HG03064 (cell line): Measurements from ENCODE around the gene LRRC36.
A peak's percentile ranks its signal among the peaks of the same experiment; 100 is the strongest.

Experiments
- ATAC-seq: cut with Tn5 transposase; IDR thresholded peaks from one replicate; pipeline ENCODE4 v1.9.1; 2021; ENCODE audit warnings: low read depth; ENCODE audit not compliant: unreplicated experiment

The LRRC36 gene, protein sequence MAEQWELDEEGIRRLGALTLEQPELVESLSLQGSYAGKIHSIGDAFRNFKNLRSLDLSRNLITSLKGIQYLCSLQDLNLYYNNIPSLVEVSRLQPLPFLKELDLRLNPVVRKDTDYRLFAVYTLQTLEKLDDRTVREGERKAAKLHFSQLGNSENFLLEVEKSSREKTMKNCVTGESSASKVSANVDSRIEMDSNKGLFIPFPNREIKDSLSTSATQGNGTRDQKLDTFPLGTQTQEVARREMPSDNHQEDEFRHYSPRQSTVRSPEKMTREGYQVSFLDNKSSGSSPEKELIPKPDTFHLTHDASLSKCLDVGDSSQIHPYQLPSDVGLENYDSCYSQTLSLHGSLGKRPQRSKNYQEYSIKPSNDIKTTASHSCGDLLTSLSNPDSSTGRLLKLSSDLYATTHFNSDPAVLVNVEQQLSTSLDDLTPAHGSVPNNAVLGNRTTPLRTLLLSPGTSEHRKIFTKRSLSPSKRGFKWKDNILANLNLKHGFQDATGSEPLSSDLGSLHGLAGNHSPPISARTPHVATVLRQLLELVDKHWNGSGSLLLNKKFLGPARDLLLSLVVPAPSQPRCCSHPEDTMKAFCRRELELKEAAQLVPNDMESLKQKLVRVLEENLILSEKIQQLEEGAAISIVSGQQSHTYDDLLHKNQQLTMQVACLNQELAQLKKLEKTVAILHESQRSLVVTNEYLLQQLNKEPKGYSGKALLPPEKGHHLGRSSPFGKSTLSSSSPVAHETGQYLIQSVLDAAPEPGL

DNA sequence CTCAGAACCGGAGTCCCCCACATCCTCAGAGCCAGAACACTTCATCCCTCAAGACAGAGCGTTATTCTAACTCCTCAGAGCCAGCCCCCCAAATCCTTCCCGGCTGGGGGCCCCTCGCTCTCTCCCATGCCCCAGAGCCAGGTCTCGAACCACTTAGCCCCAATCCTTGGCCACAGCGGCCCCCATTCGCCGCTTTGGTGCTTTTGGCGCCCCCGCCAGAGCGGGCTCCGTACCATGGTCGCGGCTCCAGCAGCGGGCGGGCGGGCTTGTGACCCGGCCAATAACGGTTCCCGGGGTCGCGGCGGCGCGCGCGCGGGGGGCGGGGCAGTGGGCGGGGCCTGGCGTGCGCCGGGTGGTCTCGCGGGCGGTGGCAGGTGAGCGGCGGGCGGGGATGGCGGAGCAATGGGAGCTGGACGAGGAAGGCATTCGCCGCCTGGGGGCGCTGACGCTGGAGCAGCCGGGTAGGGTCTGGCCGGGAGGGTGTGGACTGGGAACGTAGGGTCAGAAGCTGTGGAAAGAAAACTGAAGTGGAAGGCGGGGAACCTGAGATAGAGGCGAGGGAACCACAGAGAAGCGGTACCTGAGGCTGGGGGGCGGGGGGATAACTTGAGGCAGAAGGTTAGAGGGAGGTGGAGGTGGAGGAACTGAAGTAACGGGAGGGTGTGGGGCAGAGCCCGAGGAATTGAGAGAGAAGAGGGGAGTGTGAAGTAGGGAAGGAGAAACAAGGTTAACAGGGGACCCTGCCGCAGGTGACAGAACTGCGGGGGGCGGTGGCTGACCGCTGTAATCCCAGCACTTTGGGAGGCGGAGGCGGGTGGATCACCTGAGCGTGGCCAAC is at the start of gene LRRC36, which contains the start of gene KCTD19:
Gene LRRC36 (plus strand): TSS at position 344 of the 838 bp plus-strand sequence. CDS start 48 bp downstream, at position 392.
Gene KCTD19 (minus strand): TSS at position 270 of the 838 bp plus-strand sequence. CDS start 34 bp downstream, at position 236.
- no peak for ATAC-seq

DNA sequence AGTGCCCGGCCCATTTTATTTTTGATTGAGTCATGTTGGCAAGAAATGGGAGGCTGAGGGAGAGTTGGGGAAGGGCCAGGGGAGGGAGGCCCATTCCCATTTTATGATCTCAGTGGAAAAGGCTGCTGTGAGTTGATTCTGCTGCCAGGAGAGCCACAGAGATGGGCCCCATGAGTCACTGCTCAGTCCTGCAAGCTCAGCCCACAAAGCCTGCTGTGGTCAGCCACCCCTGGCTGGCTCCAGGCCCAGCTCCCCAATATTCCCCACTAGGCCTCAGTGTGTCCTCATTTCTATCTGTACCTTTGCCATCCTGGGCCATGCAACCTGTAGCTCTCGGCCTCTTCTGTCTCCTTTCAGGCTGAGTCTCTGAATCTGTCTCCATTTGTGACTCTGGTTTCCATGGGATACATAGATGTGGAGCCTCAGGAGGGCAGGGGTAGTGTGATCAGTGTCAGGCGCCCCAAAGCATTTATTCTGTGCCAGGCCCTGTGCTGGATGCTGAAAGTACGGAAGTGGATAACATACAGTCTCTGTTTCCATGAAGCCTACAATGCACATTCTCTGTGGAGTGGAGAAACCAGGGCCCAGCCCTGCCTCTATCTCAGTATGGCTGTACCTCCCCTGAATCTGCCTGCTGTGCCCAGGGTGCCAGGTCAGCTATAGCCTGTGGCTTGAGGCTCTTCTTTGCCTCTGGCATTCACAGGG is 49.2 kb upstream of the LRRC36 start:
- ATAC-seq = no peak

DNA sequence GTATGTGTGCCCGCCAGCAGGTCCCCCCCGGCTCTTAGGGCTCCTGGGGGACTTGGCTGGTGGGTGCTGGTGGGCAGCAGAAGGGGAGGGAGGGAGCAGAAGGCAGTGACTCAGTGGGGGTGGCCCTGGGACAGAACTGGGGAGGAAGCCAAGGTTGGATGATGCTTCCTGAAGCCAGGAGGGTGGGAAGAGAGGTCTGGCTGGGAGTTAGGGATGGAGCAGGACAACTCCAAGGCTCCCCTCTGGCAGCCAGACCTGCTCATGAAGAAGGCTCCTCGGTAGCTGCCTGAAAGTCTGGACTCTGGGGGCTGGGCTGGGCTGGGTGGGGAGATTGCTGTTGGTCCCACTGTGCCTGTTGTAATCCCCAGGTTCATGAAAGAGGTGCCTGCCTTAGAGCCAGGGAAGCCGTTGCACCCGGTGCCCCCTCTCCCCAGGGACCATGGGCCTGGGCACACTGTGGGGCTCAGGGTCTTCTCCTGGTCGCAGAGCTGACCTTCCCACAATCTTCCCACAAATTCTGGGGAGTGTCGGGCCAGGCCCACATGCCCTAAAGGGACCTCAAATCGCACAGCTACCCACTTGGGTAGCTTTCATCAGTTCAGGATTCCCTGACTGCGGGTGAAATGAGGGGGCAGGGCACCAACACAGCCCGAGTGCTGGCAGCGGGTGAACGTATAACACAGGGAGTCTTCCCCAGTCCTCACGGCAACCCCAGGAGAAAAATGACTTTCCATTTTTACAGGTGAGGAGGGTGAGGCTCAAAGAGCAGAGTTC is 48.4 kb upstream of the LRRC36 start:
- no peak for ATAC-seq

DNA sequence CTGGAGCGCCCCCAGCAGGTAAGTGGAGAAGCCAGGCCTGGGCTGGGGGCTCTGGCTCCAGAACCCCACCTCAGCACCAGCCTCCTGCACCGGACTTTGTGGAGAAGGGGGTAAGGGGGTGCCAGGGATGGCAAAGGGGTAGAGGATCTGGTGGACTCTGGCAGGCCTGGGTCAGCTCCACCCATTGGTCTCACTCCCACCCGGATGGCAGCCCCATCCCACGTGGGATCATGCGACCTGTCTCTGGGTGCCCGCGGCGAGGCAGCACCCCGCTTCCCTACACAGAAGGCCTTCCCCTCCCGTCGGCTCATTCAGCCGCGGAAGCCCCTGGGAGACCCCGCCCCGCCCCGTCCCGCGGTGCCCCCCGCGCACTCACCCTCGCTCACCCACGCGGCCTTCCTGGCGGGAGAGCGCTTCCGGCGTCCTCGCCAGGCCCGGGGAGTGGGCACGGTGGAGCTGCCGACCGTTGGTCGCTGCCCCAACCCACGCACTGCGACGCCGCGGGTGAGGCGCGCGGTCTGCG is 47.8 kb upstream of the LRRC36 start:
- ATAC-seq = peak; percentile 42

DNA sequence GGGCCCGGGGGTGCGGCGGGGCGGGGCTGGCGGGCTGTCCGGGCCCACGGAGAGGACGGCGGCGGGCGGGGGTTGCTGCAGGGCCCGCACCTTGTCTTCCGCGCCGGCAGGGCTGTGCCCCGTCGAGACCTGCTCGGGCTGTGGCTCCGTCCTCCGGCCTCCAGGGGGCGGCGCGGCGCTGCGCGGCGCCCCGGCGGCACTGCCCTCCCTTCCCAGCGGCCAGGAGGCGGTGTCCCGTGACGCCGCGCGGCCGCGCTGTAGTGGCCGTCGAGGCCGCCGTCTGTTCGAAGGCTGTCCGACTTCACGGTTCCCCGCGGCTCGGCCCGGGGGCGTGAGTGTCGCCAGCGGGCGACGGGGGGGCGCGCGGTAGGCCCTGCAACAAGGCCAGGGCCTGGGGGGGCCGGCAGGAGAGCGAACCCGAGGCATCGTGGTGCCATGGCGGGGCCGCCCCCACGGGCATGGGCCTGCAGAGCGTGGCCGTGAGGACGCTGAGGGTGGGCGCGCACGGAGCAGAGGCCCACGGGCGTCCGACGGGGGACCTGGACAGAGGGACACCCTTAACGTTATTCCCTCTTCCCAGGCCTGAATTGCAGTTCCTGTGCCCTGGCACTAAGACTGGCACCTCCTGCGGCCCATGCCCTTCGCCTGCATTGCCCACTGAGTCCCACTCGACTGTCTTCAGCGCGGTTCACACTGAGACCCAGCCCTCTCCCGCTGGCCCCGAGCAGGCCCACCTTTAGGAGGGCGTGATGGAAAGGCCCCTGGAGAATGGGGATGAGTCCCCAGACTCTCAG is 47.1 kb upstream of the LRRC36 start, which contains the start of gene PLEKHG4:
Gene PLEKHG4 (plus strand): TSS at position 237 of the 794 bp plus-strand sequence. CDS start 513 bp downstream, at position 750.
- ATAC-seq = peak; percentile 79

DNA sequence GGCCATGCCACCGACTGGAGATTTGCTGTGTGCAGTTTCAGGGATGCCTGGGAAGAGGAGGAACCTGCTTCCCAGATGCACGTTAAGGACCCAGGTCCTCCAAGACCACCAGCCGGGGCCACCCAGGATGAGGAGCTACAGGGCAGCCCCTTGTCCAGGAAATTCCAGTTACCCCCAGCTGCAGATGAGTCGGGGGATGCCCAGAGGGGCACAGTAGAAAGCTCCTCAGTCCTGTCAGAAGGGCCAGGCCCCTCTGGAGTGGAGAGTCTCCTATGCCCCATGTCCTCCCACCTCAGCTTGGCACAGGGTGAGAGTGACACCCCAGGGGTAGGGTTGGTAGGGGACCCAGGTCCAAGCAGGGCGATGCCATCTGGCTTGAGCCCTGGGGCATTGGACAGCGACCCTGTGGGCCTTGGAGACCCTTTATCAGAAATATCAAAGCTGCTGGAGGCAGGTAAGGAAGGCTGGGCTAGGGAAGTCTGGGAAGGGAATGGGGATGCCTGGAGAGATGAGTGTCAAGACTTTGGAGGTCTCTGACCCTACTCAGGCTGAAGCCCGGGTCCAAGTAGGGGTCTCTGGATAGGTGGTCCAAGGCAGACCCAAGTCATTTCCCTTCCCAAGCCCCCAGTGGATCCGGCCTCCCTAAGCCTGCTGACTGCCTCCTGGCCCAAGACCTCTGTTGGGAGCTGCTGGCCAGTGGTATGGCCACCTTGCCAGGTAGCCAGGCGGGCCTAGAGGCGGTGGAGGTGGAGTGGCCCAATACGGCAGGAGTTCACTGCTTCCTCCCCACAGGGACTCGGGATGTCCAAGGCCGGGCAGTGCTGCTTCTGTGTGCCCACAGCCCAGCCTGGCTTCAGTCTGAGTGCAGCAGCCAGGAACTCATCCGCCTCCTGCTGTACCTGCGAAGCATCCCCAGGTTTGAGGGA is 46.3 kb upstream of the LRRC36 start:
- no peak for ATAC-seq

DNA sequence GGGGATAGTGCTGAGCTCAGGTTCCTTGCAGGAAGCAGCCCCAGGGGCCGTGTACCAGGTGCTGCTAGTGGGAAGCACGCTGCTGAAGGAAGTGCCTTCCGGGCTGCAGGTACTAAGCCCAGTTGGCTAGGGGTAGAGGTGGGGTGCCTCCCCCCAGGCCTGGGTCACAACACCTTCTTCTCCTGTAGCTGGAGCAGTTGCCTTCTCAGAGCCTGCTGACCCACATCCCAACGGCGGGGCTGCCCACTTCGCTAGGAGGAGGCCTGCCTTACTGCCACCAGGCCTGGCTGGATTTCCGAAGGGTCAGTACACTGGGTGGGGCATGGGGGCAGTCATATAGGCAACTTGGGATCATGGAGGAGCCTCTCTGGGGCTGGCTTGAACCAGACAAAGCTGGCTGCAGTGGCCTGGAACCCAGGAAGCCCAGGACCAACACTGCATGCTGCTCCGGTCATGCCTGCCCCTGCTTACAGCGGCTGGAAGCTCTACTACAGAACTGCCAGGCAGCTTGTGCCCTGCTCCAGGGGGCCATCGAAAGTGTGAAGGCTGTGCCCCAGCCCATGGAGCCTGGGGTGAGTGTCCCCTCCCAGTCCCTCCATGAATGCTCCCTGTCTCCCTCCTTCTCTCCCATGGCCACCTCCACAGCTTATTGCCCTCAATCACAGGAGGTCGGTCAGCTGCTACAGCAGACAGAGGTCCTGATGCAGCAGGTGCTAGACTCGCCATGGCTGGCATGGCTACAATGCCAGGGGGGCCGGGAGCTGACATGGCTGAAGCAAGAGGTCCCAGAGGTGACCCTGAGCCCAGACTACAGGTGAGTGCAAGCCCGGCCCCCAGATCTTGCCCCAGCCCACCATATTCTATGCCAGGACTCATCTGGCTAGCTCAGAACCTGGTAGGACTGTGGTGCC is 44.8 kb upstream of the LRRC36 start:
- ATAC-seq = no peak

DNA sequence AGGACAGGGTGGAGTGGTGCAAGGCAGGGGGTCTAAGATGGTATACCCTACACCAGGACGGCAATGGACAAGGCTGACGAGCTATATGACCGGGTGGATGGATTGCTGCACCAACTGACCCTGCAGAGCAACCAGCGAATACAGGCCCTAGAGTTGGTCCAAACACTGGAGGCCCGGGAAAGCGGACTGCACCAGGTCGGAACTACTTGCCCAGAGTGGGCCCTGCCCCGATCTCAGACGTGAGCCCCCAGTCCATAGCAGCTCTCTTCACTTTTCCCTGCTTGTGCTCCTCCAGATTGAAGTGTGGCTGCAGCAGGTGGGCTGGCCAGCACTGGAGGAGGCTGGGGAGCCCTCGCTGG is 44.2 kb upstream of the LRRC36 start:
- no peak for ATAC-seq

DNA sequence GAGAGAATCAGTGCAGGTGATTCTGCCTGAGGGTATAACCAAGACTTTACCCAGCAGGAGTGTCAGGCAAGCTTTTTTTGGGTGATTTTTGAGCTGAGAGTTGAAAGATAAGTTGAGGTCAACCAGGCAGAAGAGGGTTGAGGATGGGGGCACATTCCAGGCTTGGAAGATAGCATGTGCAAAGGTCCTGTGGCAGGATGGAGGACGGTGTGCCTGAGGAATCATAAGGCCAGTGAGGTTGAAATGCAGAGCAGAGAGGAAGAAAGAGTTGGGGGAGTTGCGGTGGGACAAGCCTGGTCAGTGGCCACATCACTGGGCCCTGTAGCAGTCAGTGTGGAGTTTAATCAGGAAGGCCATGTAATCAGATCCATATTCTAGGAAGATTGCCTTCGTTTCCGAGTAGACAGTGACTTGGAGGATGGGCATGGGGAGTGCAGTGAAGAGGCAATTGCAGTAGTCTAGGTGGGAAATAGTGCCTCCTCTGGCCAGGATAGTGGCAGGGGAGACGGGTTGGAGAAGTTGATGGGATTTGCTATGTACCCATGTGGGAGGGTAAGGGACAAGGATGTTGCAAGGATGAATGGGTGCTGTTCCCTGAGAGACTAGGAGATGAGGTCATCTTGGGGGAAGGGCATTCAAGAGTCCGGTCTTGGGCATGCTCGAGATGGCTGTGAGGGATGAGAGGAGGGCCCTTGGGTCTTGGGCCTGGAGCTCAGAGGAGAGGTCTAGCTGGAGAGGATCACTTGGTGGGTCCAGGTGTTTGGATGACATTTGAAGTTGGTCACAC is 43.4 kb upstream of the LRRC36 start:
- no peak for ATAC-seq

DNA sequence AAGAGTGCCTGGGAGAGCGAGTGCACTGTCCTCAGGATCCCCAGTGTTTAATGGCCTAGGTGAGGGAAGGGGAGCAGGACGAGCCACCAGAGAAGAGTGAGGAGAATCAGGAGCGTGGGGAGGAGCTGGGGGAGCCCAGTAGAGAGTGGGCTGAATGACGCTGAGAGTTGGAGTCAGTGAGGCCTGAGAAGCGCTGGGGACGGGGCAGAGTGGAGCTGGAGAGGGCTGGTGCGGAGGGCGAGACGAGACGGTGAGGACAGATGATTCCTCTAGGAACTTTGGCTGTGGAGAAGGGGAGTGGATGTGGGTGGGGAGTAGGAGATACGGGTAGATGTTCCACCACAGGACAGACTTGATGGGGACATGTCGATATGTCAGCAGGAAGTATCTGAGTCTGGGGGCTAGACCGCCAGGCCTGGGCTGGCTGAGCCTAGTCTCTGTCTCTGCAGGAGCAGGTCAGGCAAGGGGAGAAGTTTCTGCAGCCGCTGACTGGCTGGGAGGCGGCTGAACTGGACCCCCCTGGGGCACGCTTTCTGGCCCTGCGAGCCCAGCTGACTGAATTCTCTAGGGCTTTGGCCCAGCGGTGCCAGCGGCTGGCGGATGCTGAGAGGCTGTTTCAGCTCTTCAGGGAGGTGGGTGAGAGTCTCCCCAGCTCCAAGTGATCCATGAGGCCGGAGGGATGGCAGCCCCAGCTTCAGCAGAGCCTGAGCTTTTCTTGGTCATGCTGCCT is 42.6 kb upstream of the LRRC36 start:
- no peak for ATAC-seq

DNA sequence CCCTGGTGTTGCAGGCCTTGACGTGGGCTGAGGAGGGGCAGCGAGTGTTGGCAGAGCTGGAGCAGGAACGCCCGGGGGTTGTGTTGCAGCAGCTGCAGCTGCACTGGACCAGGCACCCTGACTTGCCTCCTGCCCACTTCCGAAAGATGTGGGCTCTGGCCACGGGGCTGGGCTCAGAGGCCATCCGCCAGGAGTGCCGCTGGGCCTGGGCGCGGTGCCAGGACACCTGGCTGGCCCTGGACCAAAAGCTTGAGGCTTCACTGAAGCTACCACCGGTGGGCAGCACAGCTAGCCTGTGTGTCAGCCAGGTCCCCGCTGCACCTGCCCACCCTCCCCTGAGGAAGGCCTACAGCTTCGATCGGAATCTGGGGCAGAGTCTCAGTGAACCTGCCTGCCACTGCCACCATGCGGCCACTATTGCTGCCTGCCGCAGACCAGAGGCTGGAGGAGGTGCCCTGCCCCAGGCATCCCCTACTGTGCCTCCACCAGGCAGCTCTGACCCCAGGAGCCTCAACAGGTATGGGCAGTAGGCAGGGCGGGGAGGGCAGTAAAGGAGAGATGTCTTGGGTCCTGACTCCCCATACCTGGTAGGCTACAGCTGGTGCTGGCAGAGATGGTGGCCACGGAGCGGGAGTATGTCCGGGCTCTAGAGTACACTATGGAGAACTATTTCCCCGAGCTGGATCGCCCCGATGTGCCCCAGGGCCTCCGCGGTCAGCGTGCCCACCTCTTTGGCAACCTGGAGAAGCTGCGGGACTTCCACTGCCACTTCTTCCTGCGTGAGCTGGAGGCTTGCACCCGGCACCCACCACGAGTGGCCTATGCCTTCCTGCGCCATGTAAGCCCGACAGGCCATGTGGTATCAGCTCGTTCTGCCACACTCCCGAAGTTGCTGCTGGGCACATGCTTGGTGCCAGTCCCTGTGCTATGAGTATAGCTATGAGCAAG is 41.6 kb upstream of the LRRC36 start:
- no peak for ATAC-seq

DNA sequence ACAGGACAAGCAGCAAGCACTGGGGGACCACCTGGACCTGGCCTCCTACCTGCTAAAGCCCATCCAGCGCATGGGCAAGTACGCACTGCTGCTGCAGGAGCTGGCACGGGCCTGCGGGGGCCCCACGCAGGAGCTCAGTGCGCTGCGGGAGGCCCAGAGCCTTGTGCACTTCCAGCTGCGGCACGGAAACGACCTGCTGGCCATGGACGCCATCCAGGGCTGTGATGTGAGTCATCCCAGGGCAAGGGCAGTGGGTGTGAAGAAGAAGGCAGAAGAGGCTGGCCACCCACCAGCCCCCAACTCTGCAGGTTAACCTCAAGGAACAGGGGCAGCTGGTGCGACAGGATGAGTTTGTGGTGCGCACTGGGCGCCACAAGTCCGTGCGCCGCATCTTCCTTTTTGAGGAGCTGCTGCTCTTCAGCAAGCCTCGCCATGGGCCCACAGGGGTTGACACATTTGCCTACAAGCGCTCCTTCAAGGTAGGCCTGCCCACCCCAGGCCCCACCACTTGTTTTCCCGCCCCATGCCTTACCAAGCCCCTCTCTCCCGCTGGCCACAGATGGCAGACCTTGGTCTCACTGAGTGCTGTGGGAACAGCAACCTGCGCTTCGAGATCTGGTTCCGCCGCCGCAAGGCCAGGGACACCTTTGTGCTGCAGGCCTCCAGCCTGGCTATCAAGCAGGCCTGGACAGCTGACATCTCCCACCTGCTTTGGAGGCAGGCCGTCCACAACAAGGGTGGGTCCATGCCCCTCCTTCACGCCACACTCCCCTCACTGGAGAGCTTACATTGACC is 40.0 kb upstream of the LRRC36 start:
- no peak for ATAC-seq

DNA sequence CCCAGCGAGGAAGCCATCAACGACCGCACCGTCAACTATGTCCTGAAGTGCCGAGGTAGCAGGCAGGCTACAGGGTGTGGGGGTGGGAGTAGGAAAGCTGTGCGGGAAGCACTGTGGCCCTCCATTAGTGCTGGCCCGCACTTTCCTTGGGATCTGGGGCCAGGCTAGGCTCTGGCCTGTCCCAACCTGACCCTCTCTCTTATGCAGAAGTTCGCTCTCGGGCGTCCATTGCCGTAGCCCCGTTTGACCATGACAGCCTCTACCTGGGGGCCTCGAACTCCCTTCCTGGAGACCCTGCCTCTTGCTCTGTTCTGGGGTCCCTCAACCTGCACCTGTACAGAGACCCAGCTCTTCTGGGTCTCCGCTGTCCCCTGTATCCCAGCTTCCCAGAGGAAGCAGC is 38.7 kb upstream of the LRRC36 start:
- no peak for ATAC-seq
